H1 (cell line): ENCODE results near the gene FICD.

Experiments used
- CBX5 ChIP-seq: fragments of 300-800, 300-1000 bp; sonication (generic); IDR thresholded peaks from 2 replicates; pipeline ENCODE4 v1.7.1; 2016; ENCODE audit warnings: antibody characterized with exemption, low read length, low read depth
- CHD2 ChIP-seq: IDR thresholded peaks from 2 replicates; pipeline ENCODE4 v1.6.1; 2012; ENCODE audit warnings: low read length, improper control_type of control experiment
- EGR1 ChIP-seq: IDR thresholded peaks from 2 replicates; pipeline ENCODE4 v1.6.1; 2011; ENCODE audit warnings: low read depth, low read length, borderline replicate concordance
- GTF2F1 ChIP-seq: IDR thresholded peaks from 2 replicates; pipeline ENCODE4 v1.6.1; 2012; ENCODE audit warnings: low read depth, low read length, improper control_type of control experiment, borderline replicate concordance
- NANOG ChIP-seq: IDR thresholded peaks from 2 replicates; pipeline ENCODE4 v1.6.1; 2011; ENCODE audit warnings: low read length, low read depth, mild to moderate bottlenecking, inconsistent platforms; ENCODE audit not compliant: insufficient read depth, poor library complexity, severe bottlenecking
- NRF1 ChIP-seq: IDR thresholded peaks from 2 replicates; pipeline ENCODE4 v1.6.1; 2011; ENCODE audit warnings: mild to moderate bottlenecking, low read depth, low read length, improper control_type of control experiment
- POLR2A ChIP-seq, 2 experiments: IDR thresholded peaks; 1 replicate in 1 of 2; 2 replicates in 1 of 2; pipeline ENCODE4 v1.6.1; 2011; ENCODE audit warnings: low read depth in 2 of 2, low read length in 2 of 2, mild to moderate bottlenecking in 2 of 2; ENCODE audit errors: control extremely low read depth in 1 of 2
- POLR2AphosphoS5 ChIP-seq: IDR thresholded peaks from 2 replicates; pipeline ENCODE4 v1.6.1; 2011; ENCODE audit warnings: low read depth, low read length
- SRF ChIP-seq: IDR thresholded peaks from 2 replicates; pipeline ENCODE4 v1.6.1; 2011; ENCODE audit warnings: mild to moderate bottlenecking, low read depth, low read length, moderate library complexity
- TF ChIP-seq, protein P1 (sequence below), 3 experiments: IDR thresholded peaks; 1 replicate in 2 of 3; 2 replicates in 1 of 3; pipeline versions ENCODE4 v1.5.1 to v1.6.1; 2011; ENCODE audit warnings: low read length in 3 of 3, mild to moderate bottlenecking in 3 of 3, inconsistent platforms in 2 of 3, low read depth in 1 of 3, moderate library complexity in 1 of 3; ENCODE audit not compliant: insufficient read depth in 1 of 3; ENCODE audit errors: control extremely low read depth in 1 of 3

DNA sequence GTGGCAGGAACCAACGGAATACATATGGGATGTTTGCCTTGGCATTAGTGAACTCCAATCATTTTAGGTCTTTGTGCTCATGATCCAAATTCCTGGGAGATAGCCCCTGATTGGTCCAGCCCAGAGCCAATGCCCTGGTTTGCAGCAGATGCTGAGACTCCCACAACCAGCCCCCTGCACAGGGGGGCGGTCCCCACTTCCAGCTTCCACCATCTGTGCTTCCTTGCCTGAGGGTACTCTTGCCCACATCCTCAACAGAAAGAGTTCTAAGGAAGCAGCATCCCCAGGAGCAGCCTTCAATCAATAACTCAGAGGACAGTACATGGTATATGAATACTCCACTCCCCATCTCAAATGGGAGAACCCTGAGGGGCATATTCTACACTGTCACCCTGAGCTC lies 39.7 kb upstream of the FICD start:
- no peak for TF ChIP-seq POLR2AphosphoS5
- TF ChIP-seq GTF2F1: no peak
- no peak for TF ChIP-seq NRF1
- no peak for TF ChIP-seq EGR1
- TF ChIP-seq NANOG: no peak
- TF ChIP-seq POLR2A (IDR thresholded peaks at IDR 0.05; ENCODE audit: control extremely low read depth in 1 of 2, low read depth in 2 of 2, low read length in 2 of 2): no peak
- TF ChIP-seq SRF: no peak
- TF ChIP-seq CBX5: no peak
- no peak for TF ChIP-seq CHD2
- TF ChIP-seq, protein P1, sequence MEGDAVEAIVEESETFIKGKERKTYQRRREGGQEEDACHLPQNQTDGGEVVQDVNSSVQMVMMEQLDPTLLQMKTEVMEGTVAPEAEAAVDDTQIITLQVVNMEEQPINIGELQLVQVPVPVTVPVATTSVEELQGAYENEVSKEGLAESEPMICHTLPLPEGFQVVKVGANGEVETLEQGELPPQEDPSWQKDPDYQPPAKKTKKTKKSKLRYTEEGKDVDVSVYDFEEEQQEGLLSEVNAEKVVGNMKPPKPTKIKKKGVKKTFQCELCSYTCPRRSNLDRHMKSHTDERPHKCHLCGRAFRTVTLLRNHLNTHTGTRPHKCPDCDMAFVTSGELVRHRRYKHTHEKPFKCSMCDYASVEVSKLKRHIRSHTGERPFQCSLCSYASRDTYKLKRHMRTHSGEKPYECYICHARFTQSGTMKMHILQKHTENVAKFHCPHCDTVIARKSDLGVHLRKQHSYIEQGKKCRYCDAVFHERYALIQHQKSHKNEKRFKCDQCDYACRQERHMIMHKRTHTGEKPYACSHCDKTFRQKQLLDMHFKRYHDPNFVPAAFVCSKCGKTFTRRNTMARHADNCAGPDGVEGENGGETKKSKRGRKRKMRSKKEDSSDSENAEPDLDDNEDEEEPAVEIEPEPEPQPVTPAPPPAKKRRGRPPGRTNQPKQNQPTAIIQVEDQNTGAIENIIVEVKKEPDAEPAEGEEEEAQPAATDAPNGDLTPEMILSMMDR (IDR thresholded peaks at IDR 0.05; ENCODE audit: control extremely low read depth in 1 of 3, insufficient read depth in 1 of 3, low read depth in 1 of 3, low read length in 3 of 3): no peak
